Measurements from ENCODE around the gene MS4A2. TPM values are rescaled to one million over a fixed set of nuclear protein-coding genes. Genes with fewer than 3 reads are reported as not detected.
"Not testable (repeated sequence)": the region's sequence is repeated elsewhere in the genome, so short reads cannot be mapped to it uniquely, and the experiment has no call there.

Gene MS4A2
- total RNA-seq, 1 donor, result not detected

DNA sequence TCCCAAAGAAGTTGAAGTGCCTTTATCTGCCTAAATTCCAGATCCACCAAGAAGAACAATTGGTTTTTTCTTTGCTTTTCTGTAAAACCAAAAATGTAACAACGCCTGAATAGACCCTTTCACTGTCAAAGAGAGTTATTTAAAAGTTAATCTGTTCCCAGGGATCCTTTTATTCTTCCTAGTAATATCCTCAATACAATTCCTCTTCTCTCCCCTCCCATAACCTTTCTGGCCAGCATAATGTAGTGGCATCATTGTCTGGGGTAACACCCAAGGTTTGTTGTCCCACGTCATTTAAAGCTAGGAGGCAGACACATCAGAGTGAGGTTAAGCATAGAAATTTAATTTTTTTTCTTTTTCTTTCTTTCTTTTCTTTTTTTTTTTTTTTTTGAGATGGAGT lies 39.9 kb downstream of the MS4A2 start:
- H4K20me1 ChIP-seq (ENCODE audit: insufficient read depth, low read length), result no peaks in the 10 kb centered on the region
- H3K4me3 ChIP-seq (ENCODE audit: insufficient read depth, low read length), result no peak overlapping the region
- no peak overlapping the region for H3K4me2 ChIP-seq (ENCODE audit: insufficient read depth, low read length)
- no peaks in the 10 kb centered on the region for H3K36me3 ChIP-seq (ENCODE audit: insufficient read depth, low read length)
- no peak for DNase-seq (ENCODE audit: insufficient read length, low spot score, missing footprints)
- no peak for TF ChIP-seq CTCF (IDR thresholded peaks at IDR 0.05; ENCODE audit: extremely low read depth, low read depth, low read length)
- H3K9me3 ChIP-seq (ENCODE audit: low read depth, low read length), result no peaks in the 10 kb centered on the region
- no peaks in the 10 kb centered on the region for H3K79me2 ChIP-seq (ENCODE audit: insufficient read depth, low read length)
- no peak overlapping the region for H2AFZ ChIP-seq (ENCODE audit: low read length)
- H3K27ac ChIP-seq (ENCODE audit: low read depth, low read length), result no peak overlapping the region
- H3K27me3 ChIP-seq (ENCODE audit: insufficient read depth, low read length), result no peaks in the 10 kb centered on the region
- no peaks in the 10 kb centered on the region for H3K4me1 ChIP-seq (ENCODE audit: insufficient read depth, low read length)

DNA sequence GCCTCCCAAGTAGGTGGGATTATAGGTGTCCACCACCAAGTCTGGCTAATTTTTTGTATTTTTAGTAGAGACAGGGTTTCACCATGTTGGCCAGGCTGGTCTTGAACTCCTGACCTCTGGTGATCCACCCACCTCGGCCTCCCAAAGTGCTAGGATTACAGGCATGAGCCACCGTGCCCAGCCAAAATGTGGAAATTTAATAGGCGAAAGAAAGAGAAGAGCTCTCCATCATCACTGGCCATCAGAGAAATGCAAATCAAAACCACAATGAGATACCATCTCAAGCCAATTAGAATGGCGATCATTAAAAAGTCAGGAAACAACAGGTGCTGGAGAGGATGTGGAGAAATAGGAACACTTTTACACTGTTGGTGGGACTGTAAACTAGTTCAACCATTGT lies 40.4 kb downstream of the MS4A2 start:
- not testable (repeated sequence) for H3K9me3 ChIP-seq (ENCODE audit: low read depth, low read length); H2AFZ ChIP-seq (ENCODE audit: low read length); H3K4me2 ChIP-seq (ENCODE audit: insufficient read depth, low read length); H3K27ac ChIP-seq (ENCODE audit: low read depth, low read length); H3K79me2 ChIP-seq (ENCODE audit: insufficient read depth, low read length); H4K20me1 ChIP-seq (ENCODE audit: insufficient read depth, low read length); H3K4me3 ChIP-seq (ENCODE audit: insufficient read depth, low read length); H3K36me3 ChIP-seq (ENCODE audit: insufficient read depth, low read length); DNase-seq (ENCODE audit: insufficient read length, low spot score, missing footprints); H3K4me1 ChIP-seq (ENCODE audit: insufficient read depth, low read length); H3K27me3 ChIP-seq (ENCODE audit: insufficient read depth, low read length)

- no peak for DNase-seq (ENCODE audit: insufficient read length, low spot score, missing footprints)
- Histone ChIP-seq H4K20me1 (ENCODE audit: insufficient read depth, low read length) (no peaks in the 10 kb centered on the region), H3K36me3 (ENCODE audit: insufficient read depth, low read length) (no peaks in the 10 kb centered on the region), H3K79me2 (ENCODE audit: insufficient read depth, low read length) (no peaks in the 10 kb centered on the region), H3K4me1 (ENCODE audit: insufficient read depth, low read length) (no peaks in the 10 kb centered on the region), H3K4me2 (ENCODE audit: insufficient read depth, low read length) (no peak overlapping the region), H3K27me3 (ENCODE audit: insufficient read depth, low read length) (no peaks in the 10 kb centered on the region), H3K27ac (ENCODE audit: low read depth, low read length) (no peak overlapping the region), H3K9me3 (ENCODE audit: low read depth, low read length) (no peaks in the 10 kb centered on the region), H2AFZ (ENCODE audit: low read length) (no peak overlapping the region), H3K4me3 (ENCODE audit: insufficient read depth, low read length) (no peak overlapping the region)
- TF ChIP-seq CTCF (IDR thresholded peaks at IDR 0.05; ENCODE audit: extremely low read depth, low read depth, low read length), result no peak
Measured at GRCh38 chr11:60129853-60130252, 41.4 kb downstream of the MS4A2 start.

- H3K4me2 ChIP-seq (ENCODE audit: insufficient read depth, low read length), result no peak overlapping the region
- no peak overlapping the region for H3K27ac ChIP-seq (ENCODE audit: low read depth, low read length)
- TF ChIP-seq CTCF (IDR thresholded peaks at IDR 0.05; ENCODE audit: extremely low read depth, low read depth, low read length), result no peak
- no peaks in the 10 kb centered on the region for H3K36me3 ChIP-seq (ENCODE audit: insufficient read depth, low read length)
- H3K4me3 ChIP-seq (ENCODE audit: insufficient read depth, low read length), result no peak overlapping the region
- H3K27me3 ChIP-seq (ENCODE audit: insufficient read depth, low read length), result no peaks in the 10 kb centered on the region
- H3K79me2 ChIP-seq (ENCODE audit: insufficient read depth, low read length), result no peaks in the 10 kb centered on the region
- no peaks in the 10 kb centered on the region for H3K4me1 ChIP-seq (ENCODE audit: insufficient read depth, low read length)
- no peak for DNase-seq (ENCODE audit: insufficient read length, low spot score, missing footprints)
- H2AFZ ChIP-seq (ENCODE audit: low read length), result no peak overlapping the region
- H3K9me3 ChIP-seq (ENCODE audit: low read depth, low read length), result no peaks in the 10 kb centered on the region
- H4K20me1 ChIP-seq (ENCODE audit: insufficient read depth, low read length), result no peaks in the 10 kb centered on the region
Measured at GRCh38 chr11:60130496-60130895, 42.0 kb downstream of the MS4A2 start.

DNA sequence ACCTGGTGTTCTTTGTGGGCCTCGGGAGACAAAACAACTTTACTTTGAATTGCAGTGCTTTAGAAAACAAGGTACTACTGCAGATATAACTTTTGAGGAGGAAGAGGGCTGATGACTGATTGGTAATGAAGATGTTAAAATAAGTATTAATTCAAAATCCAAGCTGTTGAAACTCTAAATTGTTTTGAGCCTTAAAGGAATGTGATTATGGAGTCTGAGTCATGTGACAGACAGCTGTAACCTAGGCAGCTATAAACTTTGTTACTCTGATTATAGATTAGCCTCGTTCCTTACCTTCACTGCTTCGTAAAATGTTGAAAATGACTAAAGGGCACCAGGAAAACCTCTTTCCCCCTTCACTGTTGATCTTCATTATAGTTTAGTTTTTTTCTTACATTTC lies 43.4 kb downstream of the MS4A2 start:
- Histone ChIP-seq H3K9me3 (ENCODE audit: low read depth, low read length) (no peaks in the 10 kb centered on the region), H3K4me3 (ENCODE audit: insufficient read depth, low read length) (no peak overlapping the region), H3K4me2 (ENCODE audit: insufficient read depth, low read length) (no peak overlapping the region), H3K36me3 (ENCODE audit: insufficient read depth, low read length) (no peaks in the 10 kb centered on the region), H4K20me1 (ENCODE audit: insufficient read depth, low read length) (no peaks in the 10 kb centered on the region), H3K79me2 (ENCODE audit: insufficient read depth, low read length) (no peaks in the 10 kb centered on the region), H2AFZ (ENCODE audit: low read length) (no peak overlapping the region), H3K27me3 (ENCODE audit: insufficient read depth, low read length) (no peaks in the 10 kb centered on the region), H3K27ac (ENCODE audit: low read depth, low read length) (no peak overlapping the region), H3K4me1 (ENCODE audit: insufficient read depth, low read length) (no peaks in the 10 kb centered on the region)
- no peak for DNase-seq (ENCODE audit: insufficient read length, low spot score, missing footprints)
- no peak for TF ChIP-seq CTCF (IDR thresholded peaks at IDR 0.05; ENCODE audit: extremely low read depth, low read depth, low read length)
